GM19455 (cell line): ENCODE results near the gene TDRD3.
"Not testable (repeated sequence)": the region's sequence is repeated elsewhere in the genome, so short reads cannot be mapped to it uniquely, and the experiment has no call there.

Source experiments
- ATAC-seq: cut with Tn5 transposase; IDR thresholded peaks from one replicate; pipeline ENCODE4 v1.9.1; 2021; ENCODE audit not compliant: unreplicated experiment

The TDRD3 gene

DNA sequence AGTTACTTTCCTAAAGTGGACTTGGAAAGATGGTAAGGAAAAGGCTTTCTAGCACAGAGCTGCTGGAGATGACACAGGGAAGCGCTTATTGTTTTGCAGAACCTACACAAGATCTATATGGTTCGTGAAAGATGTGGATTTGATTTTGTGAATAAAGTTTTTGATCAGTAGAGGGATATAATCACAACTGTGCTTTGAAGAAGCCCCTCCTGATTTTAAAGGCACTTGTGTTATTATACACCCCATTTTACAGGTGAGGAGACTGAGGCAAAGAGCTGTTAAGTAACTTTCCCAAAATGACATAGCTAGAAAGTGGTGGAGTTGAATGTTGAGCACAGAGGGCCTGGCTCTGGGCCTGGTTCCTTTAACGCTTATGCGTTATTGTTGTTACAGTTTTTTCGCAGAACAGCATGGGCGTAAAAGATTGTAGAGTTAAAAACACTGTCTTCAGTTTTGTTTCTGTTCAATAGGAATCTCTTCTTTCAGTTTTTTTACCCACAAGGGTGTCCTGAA lies 1.4 kb downstream of the TDRD3 start:
- no peak for ATAC-seq

DNA sequence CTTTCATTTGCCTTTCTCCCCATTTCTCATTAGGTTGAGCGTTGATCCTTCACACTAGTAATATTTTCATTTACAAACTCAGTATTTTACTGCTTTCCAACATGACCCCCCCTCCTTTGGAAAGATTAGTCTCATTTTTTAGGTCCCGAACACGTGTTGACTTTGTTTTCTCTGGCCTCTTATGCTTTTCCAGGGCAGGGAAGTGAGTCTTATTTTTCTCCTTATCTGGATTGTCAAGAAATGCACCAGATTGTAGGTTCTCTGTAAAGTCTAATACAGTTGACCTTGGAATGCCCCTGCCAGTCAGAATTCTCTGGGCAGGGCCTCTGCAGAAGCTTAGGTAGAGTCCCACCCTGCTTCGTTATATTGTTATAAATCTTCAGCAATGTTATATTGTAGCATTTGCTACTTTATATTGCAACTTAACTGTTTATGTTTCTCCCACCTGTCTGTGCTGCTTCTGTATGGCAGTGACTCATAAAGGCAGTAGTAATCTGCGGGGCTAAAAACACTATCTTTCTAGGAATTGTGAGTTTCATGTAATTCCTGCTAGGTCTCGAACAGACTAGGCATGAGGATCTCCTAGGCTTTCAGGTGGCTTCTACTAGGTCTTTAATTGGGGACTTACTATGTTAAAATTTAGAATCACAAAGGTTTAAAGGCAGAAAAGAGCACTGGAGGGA lies 2.0 kb downstream of the TDRD3 start:
- ATAC-seq = no peak

DNA sequence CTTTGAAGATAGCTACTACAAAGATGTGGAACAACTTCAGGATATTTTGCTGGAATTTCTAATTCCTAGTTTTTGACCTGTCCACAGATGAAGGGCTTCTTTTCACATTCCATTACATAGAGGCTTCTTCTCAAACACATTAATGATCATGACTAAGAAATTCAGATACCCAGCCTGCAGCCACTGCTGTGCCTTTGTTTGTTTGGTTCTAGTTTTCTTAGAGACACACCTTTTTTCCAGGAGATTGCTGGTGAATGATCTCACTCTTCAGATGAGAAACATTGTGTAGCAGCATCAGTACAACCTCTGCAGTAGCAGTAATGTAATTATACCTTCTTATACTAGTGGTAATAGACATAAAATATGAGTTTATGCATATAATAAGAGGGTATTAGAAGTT lies 5.0 kb downstream of the TDRD3 start:
- no peak for ATAC-seq

DNA sequence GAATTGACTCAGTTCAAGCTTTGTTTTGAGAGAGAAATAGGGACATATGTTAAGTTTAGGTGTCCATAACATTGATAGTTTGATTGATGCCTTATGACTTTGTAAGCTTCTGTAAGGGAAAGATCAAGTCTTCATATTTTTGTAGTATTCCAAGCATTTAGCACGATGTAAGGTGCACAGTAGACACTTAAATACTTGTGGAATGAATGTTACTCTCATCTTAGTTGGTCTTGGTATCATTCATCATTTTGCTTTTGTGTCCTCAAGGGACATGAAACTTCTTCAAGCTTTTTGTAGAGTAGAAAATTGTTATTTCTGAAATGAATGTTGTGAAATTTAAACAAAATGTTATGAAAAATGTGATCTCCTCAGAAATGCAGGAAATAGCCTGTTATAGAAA lies 10.1 kb downstream of the TDRD3 start:
- no peak for ATAC-seq

DNA sequence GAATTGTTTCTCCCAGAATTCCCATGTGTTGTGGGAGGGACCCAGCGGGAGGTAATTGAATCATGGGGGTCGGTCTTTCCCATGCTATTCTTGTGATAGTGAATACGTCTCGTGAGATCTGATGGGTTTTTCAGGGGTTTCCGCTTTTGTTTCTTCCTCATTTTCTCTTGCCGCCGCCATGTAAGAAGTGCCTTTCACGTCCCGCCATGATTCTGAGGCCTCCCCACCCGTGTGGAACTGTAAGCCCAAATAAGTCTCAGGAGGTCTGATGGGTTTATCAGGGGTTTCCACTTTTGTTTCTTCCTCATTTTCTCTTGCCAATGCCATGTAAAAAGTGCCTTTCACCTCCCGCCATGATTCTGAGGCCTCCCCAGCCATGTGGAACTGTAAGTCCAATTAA lies 10.8 kb downstream of the TDRD3 start:
- ATAC-seq = not testable (repeated sequence)

DNA sequence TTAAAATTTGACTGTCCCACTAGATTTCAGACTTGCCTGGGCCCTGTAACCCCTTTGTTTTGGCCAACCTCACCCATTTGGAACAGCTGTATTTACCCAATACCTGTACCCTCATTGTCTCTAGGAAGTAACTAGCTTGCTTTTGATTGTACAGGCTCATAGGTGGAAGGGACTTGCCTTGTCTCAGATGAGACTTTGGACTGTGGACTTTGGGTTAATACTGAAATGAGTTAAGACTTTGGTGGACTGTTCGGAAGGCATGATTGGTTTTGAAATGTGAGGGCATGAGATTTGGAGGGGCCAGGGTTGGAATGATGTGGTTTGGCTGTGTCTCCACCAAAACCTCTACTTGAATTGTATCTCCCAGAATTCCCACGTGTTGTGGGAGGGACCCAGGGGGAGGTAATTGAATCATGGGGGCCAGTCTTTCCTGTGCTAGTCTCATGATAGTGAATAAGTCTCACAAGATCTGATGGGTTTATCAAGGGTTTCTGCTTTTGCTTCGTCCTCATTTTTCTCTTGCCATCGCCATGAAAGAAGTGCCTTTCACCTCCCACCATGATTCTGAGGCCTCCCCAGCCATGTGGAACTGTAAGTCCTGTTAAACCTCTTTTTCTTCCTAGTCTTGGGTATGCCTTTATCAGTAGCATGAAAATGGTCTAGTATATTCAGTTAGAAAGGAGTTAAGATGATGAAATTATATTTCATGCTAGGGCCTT lies 12.7 kb downstream of the TDRD3 start:
- ATAC-seq = not testable (repeated sequence)

DNA sequence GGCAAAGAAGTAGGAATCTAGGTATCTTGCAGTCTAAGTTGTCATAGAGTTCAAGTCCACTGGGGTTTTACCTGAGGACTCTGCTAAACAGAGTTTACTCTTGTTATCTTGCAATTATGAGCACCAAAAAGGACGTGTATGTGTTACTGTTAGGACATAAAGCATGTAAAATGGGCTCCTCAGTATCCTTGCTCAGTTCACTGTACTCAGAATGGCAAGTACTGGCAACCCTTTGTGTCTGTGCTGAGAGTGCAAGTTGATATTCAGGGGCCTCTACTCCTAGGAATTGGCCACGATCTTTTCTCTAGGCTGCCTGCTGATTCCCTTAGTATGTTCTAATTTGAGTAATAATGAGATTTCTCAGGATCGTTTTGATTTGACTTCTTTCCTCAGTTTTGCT lies 13.3 kb downstream of the TDRD3 start:
- ATAC-seq = no peak

DNA sequence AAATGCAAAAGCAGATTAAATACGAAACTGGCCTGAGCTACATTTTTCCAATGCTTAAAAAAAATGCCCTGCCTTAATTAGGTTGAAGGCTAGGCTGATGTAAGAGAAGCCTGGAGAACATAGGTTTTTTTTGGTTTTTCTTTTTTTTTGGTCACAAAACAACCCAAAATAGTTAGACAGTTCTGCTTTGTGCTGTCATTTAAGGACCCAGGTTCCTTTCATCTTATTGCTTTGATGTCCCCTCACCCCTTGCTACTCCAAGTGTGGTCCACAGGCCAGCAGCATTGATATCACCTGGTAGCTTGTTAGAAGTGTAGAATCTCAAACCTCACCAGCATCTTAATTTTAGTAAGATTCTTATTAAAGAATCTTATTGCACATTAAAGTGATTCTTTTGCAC lies 14.4 kb downstream of the TDRD3 start:
- ATAC-seq = no peak

DNA sequence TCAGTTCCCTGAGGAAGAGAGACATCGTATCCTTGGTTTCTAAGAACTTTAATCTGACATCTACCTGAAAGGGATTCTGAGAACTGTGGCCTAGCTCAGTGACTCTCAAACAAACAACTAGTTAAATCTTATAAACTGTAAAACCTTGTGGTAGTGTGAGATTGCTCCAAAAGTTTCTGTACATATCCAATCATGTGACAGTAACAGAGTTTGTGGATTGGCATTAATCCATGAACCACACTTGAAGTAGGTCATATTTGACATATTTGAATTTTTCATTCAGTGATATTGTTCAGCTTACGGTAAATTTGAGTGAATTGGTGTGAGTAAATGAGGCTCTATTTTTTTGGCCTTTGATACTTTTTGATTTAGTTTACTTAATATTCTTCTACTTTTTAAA lies 15.0 kb downstream of the TDRD3 start:
- no peak for ATAC-seq

DNA sequence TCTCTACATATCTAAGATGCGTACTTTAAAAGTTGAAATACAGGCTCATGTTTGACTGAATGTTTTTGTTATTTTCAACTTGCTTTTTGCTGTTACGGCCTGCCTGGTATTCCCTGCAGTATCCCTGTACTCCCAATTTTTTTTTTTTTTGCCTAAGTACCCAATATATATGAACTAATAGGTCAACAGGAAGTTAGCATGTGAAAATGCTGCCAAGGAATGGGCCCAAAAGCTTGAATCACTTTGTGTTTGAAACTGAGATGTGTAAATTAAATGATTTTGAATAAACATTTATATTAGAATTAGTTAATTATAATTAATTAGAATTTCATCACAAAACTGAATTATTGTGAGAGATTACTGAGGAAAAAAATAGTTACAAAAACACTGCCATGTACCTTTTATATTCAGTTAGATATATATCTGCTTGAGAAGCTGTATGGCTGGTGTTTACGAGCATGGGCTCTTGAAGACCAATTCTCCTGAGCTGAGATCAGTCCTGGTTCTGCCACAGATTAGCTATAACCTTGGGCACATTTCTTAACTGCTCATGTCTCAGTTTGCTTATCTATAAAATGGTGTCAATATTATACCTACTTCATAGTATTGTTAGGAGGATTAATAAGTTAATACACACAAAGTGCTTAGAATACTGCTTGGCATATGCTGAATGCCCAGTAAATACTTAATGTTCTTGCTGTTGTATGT lies 16.0 kb downstream of the TDRD3 start:
- ATAC-seq = no peak

DNA sequence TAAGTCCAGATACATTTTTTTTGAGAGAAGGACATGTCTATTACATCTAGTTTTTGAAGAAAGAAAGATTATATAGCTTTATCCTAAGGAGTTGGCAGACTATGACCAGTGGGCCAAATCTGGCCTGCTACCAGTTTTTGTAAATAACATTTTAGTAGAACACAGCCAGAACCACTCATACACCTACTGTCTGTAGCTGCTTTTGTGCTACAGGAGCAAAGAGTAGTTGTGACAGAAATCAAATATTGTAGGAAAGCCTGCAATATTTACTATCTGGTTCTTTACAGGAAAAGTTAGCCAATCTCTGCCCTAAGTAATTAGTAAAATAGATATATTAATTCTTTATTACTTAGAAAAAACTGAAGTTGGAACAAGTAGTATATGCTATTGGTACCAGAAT lies 17.2 kb downstream of the TDRD3 start:
- ATAC-seq = no peak

DNA sequence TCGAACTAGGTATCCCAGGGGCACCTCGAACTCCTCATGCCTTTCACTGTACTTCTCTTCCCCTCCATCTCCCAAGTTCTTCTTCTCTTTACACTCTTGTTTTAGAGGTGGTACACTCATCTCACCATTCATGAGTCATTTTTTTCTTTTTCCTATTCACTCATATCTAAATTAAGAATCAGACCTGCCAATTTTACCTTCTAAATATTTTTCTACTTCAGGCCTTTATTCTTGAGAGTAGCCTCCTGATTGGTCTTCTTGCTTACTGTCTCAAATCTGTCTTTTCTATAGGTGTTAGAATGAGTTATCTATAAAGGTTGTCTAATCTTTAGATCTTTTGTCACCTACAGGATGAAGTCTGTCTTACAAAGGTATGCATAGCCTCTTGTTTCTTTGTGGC lies 20.7 kb downstream of the TDRD3 start:
- no peak for ATAC-seq

DNA sequence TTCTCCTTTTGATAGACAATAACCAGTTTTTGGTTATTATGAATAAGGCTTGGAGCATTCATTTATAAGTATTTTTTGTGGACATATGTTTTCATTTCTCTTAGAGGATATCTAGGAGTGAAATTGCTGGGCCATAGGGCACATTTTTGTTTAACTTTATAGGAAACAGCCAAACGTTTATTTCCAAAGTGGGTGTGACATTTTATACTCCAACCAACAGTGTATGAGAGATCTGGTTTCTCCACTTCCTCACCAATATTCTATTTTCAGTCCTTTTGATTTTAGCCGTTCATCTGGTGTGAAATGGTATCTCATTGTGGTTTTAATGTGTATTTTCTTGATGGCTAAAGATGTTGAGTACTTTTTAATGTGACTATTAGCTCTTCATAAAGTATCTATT lies 21.9 kb downstream of the TDRD3 start:
- ATAC-seq = no peak

DNA sequence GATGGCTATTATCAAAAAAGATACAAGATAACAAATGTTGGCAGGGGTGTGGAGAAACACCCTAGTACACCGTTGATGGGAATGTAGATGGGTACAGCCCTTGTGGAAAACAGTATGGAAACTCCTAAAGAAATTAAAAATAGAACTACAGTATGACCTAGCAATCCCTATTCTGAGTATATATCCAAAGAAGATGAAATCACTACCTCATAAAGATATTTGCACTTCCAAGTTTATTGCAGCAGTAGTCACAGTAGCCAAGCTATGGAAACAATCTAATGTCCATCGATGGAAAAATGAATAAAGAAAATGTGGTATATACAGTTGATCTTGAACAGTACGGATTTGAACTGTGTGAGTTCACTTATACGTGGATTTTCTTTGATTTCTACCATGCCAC lies 28.3 kb downstream of the TDRD3 start:
- ATAC-seq = no peak

DNA sequence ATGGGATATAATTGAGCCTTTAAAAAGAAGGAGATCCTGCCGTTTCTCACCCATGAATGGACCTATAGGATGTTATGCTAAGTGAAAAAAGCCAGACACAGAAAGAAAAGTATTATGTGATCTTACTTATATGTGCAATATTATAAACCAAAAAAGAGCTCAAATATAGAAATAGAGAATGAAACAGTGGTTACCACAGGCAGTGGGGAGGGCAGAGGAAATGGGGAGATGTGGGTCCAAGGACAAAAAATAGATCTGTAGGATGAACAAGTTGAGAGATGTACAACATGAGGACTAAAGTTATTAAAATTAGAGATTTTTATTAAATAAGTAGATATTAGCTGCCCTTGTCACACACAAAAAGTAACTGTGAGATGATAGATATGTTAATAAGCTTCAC lies 29.1 kb downstream of the TDRD3 start:
- ATAC-seq = no peak

DNA sequence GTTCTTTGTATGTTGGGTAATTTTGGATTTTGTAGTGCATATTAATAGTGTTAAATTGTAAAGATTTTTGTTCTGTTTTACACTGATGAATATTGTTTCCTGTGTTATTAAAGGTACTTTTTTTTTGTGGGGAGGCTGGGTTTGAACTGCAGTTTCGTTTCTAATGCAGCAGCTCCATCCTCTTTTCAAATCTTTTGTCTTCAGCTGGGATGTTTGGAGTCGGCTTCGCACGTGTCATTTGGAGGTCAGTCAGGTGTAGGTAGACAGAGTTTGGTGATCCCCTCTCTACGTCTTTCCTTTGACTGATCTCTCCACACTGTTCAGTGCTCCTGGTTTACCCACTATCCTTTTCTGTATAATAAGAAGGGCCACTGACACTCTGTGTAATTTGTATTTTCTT lies 30.3 kb downstream of the TDRD3 start:
- peak; percentile 42 for ATAC-seq

DNA sequence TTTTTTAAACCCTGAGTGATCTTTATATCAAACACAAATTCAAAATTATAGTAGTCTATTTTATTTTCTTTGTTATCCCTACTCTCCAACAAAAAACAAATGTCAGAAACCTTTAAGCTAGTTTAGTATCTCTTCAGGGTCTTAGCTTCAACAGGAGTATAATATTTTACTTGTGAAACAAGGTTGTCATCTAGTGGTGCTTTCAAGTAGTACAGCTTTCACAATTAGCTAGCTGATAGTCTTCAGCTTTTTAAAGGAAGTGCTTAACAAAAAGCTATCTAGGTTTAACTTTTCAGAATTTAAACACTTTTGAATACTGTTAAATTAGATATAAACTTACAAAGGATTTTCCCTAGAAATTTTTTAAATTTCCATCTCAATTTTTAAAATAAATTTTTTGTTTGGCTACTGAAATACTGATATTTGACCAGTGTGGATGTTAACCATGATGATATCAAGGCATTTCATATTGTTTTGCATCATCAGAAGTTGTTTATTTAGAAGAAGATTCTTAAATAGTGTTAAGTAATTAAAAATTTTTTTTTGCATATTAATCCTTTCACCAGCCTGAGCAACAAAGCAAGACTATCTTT lies 34.2 kb downstream of the TDRD3 start:
- peak; percentile 64 for ATAC-seq

DNA sequence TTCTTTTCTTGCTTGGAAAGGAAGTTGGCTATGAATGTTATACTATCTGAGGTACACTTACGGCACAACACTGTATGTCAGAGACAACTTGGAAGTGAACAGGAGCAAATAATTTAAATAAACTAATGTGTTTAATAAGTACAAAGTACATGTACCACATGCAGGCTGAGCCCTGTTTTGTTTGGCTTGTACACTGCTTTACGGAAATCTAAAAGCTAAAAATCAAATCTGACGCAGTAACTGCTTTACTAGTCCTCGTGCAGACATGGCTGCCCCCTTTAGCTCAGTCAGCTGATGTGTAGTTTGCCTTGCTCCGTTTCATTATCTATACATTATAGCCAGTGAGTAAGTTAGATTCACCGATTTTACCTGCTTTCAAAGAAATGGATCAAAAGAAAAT lies 36.5 kb downstream of the TDRD3 start:
- no peak for ATAC-seq

DNA sequence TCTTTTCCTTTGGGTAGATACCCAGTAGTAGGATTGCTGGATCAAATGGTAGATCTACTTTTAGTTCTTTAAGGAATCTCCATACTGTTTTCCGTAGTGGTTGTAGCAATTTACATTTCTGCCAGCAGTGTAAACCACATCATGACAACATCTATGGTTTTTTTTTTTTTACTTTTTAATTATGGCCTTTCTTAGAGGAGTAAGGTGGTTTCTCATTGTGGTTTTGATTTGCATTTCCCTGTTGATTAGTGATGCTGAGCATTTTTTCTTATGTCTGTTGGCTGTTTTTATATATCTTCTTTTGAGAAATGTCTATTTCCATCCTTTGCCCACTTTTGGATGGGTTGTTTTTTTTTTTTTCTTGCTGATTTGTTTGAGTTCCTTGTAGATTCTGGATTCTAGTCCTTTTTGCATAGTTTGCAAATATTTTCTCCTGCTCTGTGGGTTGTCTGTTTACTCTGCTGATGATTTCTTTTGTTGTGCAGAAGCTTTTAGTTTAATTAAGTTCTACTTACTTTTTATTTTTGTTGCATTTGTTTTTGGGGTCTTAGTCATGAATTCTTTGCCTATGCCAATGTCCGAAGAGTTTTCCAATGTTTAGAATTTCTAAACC lies 38.8 kb downstream of the TDRD3 start:
- no peak for ATAC-seq

DNA sequence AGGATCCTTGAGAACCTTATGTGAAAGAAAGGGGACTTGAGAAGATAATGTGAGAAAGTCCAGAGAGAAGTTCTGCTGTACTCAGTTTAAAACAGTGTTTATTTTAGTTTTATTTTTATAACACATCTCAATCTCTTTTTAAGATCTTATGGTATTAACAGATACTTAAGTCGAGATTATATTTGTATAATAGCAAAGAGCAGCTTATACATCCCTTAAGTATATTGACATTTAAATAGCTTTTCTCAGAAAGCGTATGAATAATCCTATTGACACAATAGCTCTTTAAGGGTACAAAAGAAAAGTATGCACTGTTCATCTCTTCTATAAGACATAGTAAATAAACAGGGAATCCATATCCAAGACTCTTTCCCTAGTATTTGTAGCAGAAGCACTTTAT lies 42.2 kb downstream of the TDRD3 start:
- no peak for ATAC-seq

DNA sequence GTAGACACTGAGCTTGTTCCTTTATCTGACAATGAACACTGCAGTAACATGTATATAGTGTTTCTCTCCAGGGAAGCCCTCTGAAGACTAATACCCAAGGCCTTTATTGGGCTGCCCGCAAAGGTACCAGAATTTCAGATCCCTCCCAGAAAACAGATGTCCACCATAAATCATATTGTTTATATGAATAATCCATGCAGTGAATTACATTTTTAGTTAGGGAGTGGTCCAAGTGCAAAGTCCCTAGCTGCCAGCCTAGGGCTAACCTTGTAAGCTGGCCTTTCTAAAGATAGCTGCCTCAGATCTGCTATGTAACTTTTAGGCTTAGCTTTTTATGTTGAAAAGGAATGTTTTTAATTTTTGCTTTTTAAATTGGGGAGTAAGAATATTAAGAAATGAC lies 44.7 kb downstream of the TDRD3 start:
- ATAC-seq = no peak
